ENCODE data around the gene TMEM150B. TPM values are rescaled to one million over a fixed set of nuclear protein-coding genes. Genes with fewer than 3 reads are reported as not detected.
"Not testable (repeated sequence)": the region's sequence is repeated elsewhere in the genome, so short reads cannot be mapped to it uniquely, and the experiment has no call there.

TMEM150B gene
- total RNA-seq, 4 donors from 2014 or later, result 1.3 TPM; not detected in 3

DNA sequence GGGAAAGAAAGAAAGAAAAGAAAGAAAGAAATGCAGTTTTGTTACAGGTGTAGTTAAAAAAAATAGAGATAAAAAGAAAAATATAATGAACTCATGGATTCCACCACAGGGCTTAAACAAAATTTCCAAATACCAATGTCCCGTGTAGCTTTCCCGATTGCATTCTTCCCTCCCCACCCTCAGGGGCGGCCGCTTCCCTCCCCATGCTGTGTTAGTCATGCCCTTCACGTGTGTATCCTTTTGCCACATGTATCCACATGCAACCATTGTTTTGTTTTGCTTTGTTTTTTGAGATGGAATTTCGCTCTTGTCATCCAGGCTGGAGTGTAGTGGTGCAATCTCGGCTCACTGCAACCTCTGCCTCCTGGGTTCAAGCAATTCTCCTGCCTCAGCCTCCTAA lies 11.0 kb upstream of the TMEM150B start:
- Histone ChIP-seq H3K27ac (no peak overlapping the region), H3K4me3 (replicated peaks in 1 of 3) (no peak overlapping the region), H3K36me3 (no peaks in the 10 kb centered on the region), H3K9me3 (no peaks in the 10 kb centered on the region), H3K4me1 (peaks cover 9 to 16% of the 10 kb centered on the region in 2 donors), H3K27me3 (no peaks in the 10 kb centered on the region)
- no peak for DNase-seq
- intact Hi-C loops (cut with DNase I), result no loop called here
- 72 to 77% methylated on average over 7 of the region's 7 CpGs for WGBS, 2 donors
- no peak for TF ChIP-seq POLR2A (IDR thresholded peaks at IDR 0.05)
- TF ChIP-seq, protein P1, sequence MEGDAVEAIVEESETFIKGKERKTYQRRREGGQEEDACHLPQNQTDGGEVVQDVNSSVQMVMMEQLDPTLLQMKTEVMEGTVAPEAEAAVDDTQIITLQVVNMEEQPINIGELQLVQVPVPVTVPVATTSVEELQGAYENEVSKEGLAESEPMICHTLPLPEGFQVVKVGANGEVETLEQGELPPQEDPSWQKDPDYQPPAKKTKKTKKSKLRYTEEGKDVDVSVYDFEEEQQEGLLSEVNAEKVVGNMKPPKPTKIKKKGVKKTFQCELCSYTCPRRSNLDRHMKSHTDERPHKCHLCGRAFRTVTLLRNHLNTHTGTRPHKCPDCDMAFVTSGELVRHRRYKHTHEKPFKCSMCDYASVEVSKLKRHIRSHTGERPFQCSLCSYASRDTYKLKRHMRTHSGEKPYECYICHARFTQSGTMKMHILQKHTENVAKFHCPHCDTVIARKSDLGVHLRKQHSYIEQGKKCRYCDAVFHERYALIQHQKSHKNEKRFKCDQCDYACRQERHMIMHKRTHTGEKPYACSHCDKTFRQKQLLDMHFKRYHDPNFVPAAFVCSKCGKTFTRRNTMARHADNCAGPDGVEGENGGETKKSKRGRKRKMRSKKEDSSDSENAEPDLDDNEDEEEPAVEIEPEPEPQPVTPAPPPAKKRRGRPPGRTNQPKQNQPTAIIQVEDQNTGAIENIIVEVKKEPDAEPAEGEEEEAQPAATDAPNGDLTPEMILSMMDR (IDR thresholded peaks at IDR 0.05), result no peak

DNA sequence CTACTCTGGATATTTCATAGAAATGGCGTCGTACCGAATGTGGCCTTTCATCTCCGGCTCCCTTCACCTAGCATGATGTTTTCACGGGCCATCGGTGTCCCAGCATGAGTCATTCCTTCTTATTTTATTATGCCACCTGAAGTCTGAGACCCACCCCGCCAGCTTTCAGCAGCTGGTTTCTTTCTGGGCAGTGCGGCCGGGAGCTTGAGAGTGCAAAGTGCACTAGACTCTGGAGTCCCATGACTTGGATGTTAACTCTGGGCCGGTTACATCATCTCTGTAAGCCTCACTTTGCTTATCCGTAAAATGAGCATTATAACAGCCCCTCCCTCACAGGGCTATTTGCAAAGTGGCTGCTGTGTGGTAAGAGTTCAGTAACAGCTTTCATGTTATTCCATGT lies 8.7 kb upstream of the TMEM150B start:
- Histone ChIP-seq H3K27me3 (no peaks in the 10 kb centered on the region), H3K36me3 (no peaks in the 10 kb centered on the region), H3K4me1 (peaks cover 0 to 4% of the 10 kb centered on the region in 2 donors), H3K4me3 (replicated peaks in 1 of 3) (no peak overlapping the region), H3K9me3 (no peaks in the 10 kb centered on the region), H3K27ac (no peak overlapping the region)
- 80 to 82% methylated on average over 11 of the region's 11 CpGs for WGBS, 2 donors
- no peak for DNase-seq
- TF ChIP-seq, protein P1 (IDR thresholded peaks at IDR 0.05), result no peak
- TF ChIP-seq POLR2A (IDR thresholded peaks at IDR 0.05), result no peak
- intact Hi-C loops (cut with DNase I), result no loop called here

DNA sequence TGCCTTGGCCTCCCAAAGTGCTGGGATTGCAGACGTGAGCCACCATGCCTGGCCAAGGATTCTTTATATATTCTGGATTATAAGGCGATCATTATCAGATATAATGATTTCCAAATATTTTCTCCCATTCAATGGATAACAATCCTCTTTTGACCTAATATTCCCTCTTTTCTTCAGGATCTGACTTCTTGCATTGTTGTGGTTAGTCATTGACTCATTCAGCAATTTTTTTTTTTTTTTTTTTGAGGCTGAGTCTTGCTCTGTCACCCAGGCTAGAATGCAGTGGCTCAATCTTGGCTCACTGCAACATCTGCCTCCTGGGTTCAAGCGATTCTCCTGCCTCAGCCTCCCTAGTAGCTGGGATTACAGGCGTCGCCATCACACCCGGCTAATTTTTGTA lies 4.7 kb upstream of the TMEM150B start:
- H3K27me3 ChIP-seq; H3K27ac ChIP-seq; H3K4me1 ChIP-seq; intact Hi-C loops (cut with DNase I); H3K36me3 ChIP-seq; H3K4me3 ChIP-seq (replicated peaks in 1 of 3); DNase-seq; H3K9me3 ChIP-seq: not testable (repeated sequence)
- WGBS, 2 donors, result 94 to 96% methylated on average over 6 of the region's 6 CpGs

DNA sequence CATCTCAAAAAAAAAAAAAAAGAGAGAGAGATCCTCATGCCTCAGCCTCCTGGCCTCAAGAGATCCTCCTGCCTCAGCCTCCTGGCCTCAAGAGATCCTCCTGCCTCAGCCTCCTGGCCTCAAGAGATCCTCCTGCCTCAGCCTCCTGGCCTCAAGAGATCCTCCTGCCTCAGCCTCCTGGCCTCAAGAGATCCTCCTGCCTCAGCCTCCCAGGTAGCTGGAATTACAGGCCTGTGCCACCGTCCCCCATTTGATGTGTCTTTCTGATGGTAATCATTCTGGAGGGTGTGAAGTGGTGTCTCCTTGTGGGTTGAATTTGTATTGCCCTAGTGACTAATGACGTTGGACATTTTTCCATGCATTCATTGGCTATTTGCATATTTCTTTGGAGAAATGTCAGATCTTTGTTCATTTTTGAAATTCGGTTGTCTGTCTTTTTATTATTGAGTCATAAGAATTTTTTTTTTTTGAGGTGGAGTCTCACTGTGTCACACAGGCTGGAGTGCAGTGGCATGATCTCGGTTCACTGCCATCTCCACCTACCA lies 3.7 kb upstream of the TMEM150B start:
- H3K9me3 ChIP-seq; H3K4me3 ChIP-seq (replicated peaks in 1 of 3); DNase-seq; H3K4me1 ChIP-seq; intact Hi-C loops (cut with DNase I); H3K27me3 ChIP-seq; H3K36me3 ChIP-seq; H3K27ac ChIP-seq: not testable (repeated sequence)
- 79 to 80% methylated on average over 4 of the region's 4 CpGs for WGBS, 2 donors

DNA sequence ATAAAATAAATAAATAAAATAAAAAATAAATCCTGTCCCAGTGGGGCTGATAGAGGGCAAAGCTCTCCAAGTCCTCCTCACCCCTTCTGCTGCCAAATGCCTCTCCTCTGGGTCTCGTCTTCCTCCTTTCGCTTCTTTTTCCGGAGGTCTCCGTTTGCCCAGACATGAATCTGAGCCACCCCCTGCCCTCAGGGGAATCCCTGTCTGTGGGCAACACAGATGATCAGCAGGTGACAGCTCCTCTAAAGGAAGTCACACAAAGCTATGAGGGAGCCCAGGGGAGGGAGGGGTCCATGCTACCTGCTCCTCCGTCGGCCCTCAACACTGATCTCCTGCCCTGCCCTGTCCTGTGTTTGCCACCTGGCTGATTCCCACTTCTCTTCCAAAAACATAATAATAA lies 479 bp downstream of the TMEM150B start:
- Histone ChIP-seq H3K36me3 (no peaks in the 10 kb centered on the region), H3K27ac (no peak overlapping the region), H3K4me1 (no peaks in the 10 kb centered on the region), H3K4me3 (replicated peaks in 1 of 3) (no peak overlapping the region), H3K9me3 (no peaks in the 10 kb centered on the region), H3K27me3 (no peaks in the 10 kb centered on the region)
- DNase-seq, result no peak
- 79 to 90% methylated on average over 6 of the region's 6 CpGs for WGBS, 2 donors
- no peak for TF ChIP-seq POLR2A (IDR thresholded peaks at IDR 0.05)
- intact Hi-C loops (cut with DNase I), result no loop called here

DNA sequence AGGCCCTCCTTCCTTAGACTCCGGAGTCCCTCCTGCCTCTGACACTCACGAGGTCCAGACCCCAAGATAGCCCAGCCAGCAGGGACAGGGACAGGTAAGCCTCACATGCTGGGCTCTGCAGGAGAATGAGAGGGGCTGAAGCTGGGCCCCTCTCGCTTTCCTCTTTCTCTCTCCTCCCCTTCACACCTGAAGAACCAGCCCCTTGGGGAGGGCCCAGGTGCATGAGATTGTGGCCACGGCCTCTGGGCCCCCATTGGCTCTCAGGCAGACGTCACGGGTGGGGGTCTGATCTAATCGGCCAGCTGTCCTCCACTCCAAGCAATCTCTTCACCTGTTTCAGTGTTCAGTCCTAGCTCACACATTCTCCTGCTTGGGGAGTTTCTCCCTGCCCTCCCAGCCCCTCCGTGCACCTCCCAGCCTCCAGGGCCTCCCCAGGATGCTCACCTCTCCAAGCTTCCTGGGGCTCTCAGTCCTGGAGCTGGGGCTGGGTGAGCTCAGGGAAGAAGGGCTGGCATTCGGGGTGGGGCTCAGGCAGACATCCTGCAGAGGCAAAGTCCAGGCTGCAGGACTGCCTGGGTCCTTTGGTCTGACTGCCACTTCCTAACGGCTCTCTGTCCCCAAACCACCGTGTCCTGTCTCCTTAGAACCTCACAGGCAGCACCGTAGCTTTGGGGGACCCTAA lies 2.8 kb downstream of the TMEM150B start:
- Histone ChIP-seq H3K9me3 (no peaks in the 10 kb centered on the region), H3K4me3 (replicated peaks in 1 of 3) (no peak overlapping the region), H3K36me3 (no peaks in the 10 kb centered on the region), H3K27me3 (no peaks in the 10 kb centered on the region), H3K27ac (no peak overlapping the region), H3K4me1 (no peaks in the 10 kb centered on the region)
- 52 to 55% methylated on average over 11 to 12 of the region's 12 CpGs for WGBS, 2 donors
- intact Hi-C loops (cut with DNase I), result no loop called here
- no peak for DNase-seq
- TF ChIP-seq, protein P1 (IDR thresholded peaks at IDR 0.05), result no peak
- no peak for TF ChIP-seq POLR2A (IDR thresholded peaks at IDR 0.05)
